GF-D8 (cell line): ENCODE measurements around the gene ASTN1.

Experiments
- DNase-seq: peaks from one replicate; lab custom pipeline; 2025; lab: John Stamatoyannopoulos, UW

The ASTN1 gene

DNA sequence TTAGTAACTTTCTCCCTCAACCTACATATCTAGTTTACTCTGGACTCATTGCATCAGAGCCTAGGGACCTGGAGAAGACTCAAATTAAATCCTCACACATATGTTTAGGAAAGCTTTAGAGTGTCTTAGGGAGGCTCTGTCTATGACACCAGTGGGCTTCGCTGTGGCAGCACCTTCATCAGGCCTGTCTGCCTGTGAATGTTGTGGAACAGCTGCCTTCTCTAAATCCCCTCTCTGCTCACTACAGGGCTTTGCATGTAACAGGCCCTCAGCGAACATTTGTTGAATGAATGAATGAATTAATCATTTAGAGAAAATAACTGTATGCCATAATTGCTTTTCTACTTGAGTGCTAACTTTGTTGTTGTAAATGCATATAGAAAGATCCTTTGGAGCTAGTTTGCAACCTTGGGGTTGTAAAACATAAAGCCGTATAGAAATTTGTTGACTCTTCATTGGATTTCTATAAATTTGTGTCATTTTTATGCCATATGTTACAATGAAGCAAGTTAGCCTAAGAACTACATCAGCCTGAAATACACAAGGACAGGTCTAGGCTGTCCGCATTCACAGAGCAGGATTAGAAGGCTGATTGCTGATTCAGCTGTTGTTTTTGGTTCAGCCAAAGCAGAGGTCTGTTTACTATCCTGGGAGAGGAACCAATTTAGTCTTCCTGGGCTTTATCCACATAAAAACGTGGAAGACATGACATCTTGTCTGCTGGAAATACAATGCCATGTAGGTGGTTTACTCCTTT lies 238.0 kb downstream of the ASTN1 start:
- DNase-seq, result no peak

GRCh38 chr1:176925223-176925622 lies 239.3 kb downstream of the ASTN1 start:
- no peak for DNase-seq

DNA sequence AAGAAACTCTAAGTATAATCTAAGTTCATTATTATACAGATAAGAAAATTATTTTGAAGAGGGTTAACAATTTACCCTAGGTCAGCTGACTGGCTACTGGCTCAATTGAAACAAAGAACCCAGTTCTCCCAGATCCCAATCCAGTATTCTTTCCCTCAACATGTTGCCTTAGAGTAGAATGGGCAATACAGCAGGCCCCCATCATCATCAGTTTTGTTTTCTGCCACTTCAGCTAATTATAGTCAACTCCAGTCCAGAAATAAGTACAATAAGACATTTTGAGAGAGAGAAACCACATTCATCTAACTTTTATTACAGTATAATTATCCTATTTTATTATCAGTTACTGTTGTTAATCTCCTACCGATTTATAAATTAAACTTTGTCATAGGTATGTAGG lies 241.2 kb downstream of the ASTN1 start:
- no peak for DNase-seq

- no peak for DNase-seq
These were observed 244.8 kb downstream of the ASTN1 start for GRCh38 chr1:176919386-176920378.

DNA sequence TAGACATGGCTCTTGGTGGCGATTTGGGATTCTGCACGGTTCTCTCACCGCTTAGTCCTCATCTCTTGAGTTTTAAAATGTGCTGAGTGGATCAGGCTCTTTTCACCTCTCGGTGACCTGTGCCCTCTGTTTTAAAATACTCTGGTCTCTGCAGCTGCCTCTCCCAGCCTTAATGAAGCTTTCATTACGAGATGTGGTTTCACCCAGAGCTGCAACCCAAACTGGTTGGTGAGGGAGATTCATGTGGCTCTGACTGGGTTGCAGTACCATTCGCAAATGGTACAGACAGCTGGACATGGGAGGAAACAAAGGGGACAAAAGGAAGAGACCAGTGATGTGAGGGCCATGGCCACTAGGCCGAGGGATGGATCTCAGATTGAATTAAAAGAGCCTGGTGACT lies 258.9 kb downstream of the ASTN1 start:
- DNase-seq, result no peak

DNA sequence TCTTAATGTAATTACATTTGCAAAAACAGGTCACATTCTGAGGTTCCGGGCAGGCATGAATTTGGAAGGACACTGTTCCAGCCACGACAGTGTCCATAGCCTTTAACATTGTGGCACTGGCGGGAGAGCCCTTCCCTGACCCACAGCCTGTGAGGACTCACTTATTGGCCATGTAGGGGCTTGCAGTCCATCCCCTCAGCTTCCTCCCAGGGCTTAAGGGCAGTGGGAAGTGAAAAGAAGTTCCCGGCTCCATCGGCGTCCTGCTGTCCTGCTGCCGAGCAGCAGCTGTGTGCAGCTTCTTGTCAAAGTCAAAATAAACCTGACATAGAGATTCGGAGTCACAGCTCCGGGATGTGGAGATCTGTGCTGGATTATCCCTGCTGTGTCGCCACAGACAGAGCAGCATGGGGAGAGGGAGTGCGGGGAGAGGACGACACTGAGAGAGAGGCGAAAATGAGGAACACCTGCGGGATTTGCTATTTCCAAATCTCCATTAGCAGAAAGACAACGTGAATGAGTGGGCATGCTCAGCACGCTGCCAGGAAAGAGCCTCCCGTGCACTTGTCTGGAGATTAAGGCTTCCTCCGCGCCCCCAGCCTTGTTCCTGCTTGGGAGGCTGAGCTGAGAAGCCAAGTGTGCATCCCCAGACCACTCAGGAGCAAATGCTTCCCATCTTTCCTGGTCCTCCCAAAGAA lies 260.3 kb downstream of the ASTN1 start:
- no peak for DNase-seq

DNA sequence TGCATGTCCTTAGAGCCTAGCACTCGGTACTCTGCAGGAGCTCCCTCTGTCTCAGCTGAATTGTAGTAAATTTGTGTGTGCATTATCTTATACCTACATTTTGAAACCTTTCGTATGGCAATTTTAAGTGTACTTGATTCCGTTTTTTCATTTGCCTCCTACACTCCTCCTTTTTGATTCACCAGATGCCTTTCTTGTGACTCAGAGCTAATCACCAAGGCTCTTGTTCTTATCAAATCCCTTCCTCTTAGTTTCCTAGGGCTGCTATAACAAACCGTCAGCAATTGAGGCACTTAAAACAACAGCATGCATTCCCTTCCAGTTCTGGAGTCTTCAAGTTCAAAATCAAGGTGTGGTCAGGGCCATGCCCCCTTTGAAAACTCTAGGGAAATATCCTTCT lies 261.0 kb downstream of the ASTN1 start:
- no peak for DNase-seq

DNA sequence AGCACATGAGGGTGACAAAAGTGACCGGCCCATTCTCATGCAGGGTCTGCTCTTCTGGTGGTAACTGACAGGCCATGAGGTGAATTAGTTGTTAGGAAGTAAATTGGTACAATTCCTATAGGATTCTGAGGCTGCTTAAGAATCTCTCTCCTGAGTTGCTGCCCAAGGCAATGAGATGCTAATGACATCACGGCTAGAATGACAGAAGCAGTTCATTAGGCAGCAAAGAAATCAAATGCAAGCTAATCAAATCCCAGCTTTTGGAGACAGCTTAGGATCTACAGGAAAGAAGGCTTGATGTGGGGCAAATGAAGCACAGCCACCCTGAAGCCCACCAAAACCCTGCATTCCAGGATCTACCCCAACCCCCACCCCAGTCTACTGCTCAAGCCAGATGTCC lies 265.2 kb downstream of the ASTN1 start:
- DNase-seq, result no peak

- DNase-seq, result peak; percentile 4
These were observed 266.9 kb downstream of the ASTN1 start for GRCh38 chr1:176897350-176898236.

DNA sequence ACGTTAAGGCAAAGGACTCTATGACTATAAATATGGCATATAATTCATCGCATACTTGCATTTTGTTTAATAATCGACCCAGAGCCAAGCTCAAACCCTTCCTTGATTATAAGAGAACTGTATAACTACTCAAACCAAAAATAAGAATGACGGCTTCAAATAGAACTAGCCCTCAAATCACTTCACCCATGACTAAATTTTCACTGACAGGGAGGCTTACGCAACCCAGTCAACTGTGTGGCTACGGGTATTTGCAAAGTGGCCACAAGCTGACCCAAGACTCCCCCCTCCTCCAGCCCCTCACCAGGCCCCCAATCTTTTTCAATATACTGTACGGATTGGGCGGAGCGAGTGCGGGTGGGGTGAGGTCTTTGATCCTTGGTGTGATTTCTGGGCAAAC lies 268.3 kb downstream of the ASTN1 start:
- DNase-seq, result no peak

DNA sequence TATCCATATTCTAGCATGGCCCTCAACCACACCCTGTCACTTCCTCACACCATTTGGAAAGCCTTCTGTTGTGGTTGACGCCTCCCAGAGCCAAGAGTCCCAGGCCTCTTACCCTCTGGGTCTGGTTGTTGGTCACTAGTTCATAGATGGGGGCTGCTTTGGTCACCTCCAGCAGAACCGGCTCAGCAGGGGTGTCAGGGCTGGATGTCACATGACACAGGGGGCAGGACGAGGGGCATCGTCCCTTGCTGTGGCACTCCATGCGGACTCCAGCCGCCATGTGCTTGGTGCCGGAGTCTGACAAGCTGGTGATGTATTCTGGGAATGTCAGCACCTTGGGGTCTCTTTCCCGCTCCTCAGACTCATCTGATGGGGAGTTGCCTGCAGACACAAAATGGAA lies 270.1 kb downstream of the ASTN1 start:
- DNase-seq, result no peak

DNA sequence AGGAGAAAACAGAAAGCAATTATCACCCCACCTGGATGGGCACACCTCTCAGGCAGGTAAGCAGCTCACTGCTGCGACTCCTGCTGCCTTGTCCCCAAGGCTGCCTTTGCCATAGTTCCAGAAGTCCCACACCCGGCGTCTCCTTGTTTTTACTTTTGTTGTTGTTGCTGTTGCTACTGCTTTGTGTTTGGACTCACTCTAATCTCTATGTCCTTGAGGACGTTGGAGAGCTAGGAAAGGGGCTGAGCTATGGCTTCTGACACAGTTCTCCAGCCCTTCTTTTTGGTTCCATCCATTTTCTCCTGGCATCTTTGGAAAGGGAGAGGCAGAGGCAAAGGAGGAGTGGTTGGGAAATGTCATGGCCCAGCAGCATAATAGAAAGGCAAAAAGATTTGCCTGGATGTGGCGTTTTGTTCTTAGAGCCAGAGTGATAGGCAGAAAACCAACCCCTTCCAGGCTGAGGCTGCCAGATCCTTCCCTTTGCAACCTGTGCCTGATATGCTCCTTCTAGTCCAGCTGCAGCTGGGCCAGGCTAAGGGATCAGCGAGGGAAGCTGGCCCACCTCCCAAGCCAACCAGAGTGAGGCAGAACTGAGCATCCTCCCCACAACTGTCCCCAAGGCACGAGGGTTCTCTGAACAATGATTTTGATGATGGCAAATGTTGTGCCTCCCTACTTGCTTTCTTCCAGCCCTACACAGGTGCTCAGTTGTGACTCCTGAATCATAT lies 270.7 kb downstream of the ASTN1 start:
- DNase-seq, result no peak

- DNase-seq, result no peak
These were observed 276.0 kb downstream of the ASTN1 start for GRCh38 chr1:176888471-176889032.

DNA sequence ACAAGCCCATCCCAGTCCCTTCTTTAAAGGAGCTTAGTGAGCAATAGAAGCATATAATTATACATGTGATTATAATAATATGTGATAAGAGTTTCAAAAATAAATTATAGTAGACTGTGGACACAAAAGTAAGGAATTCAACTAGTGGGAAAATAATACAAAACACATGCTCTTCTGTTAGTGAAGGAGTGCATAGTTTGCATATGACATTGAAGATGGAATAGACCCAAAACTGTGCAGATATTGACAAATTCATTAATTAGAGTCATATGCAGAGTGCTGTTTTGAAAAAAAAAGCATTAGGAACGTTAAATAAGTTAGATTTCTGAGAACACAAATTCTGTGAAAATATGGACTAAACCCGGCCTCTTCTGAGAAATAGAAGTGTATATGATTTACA lies 278.8 kb downstream of the ASTN1 start:
- no peak for DNase-seq

DNA sequence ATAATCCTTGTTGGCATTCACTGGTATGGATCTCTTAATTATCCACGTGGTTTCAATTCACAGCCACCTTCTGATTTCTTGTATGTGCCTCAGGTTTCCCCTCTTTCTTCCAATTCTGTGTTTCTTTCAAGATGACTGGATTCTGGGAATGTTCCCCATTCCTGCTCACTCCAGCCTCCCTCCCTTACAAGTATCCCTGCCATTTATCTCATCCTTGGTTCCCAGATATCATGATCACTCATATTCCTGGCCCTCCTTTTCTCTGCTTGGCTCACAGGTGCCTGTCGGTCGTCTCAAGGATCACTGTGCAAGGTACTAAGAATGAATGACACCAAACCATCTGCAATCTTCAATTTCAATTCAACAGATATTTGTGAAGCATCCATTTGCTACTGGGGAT lies 279.2 kb downstream of the ASTN1 start:
- DNase-seq, result no peak

DNA sequence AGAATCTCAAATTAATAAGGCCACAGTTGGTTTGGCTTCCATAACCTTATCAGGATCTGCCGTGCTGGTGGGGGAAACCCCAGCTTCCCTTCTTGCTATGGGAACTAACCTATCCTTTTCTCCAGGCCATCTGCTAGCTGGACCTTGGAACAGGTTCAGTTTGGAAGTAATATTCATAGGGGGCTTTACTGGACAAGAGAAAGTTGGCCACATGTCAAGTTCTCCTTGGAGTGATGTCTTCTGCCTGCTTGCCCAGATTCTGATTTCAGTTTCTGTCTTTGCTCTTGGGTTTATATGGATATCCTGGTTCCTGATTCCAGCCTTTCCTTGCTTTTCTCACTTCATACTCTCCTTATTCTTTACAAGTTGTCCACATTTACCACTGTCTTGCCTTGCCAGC lies 279.6 kb downstream of the ASTN1 start:
- no peak for DNase-seq

DNA sequence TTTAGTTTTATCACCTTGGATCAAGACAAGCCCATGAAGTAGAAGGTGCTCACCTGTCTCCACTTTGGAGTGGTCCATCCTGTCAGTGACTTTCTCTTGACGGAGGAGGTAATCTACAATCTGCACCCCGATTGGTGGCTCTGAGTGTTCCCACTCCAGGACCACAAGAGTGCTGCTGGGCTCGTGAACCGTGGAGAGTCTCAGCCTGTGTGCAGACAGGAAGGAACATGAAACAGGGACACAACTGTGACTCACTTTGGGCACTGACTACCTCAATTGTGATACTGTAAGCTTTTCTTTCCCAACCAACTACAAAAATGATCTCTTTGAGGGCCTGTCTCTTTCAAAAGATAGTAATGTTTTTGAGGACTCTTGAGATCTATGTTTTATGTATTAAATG lies 280.2 kb downstream of the ASTN1 start:
- DNase-seq, result no peak

GRCh38 chr1:176880955-176881595 lies 283.4 kb downstream of the ASTN1 start:
- no peak for DNase-seq

DNA sequence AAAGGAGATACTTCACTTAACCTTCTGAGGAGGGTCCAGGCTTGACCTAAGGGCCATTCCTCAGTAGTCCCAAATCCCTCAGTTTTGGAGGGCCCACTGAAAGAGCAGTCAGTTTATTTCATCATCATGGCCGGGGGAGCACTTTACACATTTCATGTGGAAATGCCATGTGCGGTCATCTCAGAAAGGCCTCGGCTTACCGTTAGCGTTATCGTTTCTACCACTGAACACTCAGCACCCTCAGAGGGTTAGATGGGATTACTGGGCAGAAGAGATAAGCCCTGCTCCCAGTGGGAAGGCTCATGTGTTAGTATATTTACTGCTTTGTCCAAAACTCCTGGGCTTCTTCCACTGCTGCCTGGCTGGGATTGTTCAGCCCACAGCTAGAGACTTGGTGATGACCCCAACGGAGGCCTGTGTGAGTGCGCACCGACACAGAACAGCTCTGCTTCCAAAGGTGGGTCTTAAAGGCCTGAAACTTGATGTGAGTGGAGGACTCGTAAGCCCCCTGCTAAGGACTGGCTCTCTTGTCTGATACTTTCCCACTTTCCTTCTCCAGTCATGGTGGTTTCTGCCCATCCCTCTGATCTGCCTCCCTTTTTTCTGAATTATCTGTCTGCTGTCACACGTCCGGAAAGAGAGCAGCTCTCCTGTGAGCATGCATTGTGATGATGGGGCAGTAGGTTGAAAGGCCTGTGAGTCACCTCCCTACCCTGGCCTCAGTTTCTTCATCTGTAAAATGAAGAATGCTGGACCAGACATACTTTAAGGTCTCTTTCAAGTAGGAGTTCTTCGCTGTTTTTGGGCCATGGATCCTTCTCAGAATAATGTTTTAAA lies 284.5 kb downstream of the ASTN1 start:
- no peak for DNase-seq
